ENCODE measurements around the gene ZNF236.
"Not testable (repeated sequence)": the region's sequence is repeated elsewhere in the genome, so short reads cannot be mapped to it uniquely, and the experiment has no call there.

Gene ZNF236

GRCh38 chr18:77005651-77006195 is 183.4 kb downstream of the ZNF236 start:
- no peak for DNase-seq (ENCODE audit: low spot score)

GRCh38 chr18:77006305-77007175 is 184.2 kb downstream of the ZNF236 start:
- DNase-seq (ENCODE audit: low spot score) = no peak

- DNase-seq (ENCODE audit: low spot score) = no peak
Observed at GRCh38 chr18:77007251-77007650, 184.9 kb downstream of the ZNF236 start.

- no peak for DNase-seq (ENCODE audit: low spot score)
Observed at GRCh38 chr18:77008006-77008405, 185.6 kb downstream of the ZNF236 start.

- DNase-seq (ENCODE audit: low spot score) = no peak
Observed at GRCh38 chr18:77008576-77009315, 186.4 kb downstream of the ZNF236 start.

GRCh38 chr18:77009675-77010074 is 187.3 kb downstream of the ZNF236 start:
- DNase-seq (ENCODE audit: low spot score) = no peak

- no peak for DNase-seq (ENCODE audit: low spot score)
Observed at GRCh38 chr18:77012120-77012519, 189.8 kb downstream of the ZNF236 start.

GRCh38 chr18:77012806-77013541 is 190.6 kb downstream of the ZNF236 start:
- no peak for DNase-seq (ENCODE audit: low spot score)

GRCh38 chr18:77013811-77014521 is 191.6 kb downstream of the ZNF236 start:
- no peak for DNase-seq (ENCODE audit: low spot score)

GRCh38 chr18:77014538-77014937 is 192.2 kb downstream of the ZNF236 start:
- no peak for DNase-seq (ENCODE audit: low spot score)

GRCh38 chr18:77015169-77015568 is 192.8 kb downstream of the ZNF236 start:
- DNase-seq (ENCODE audit: low spot score) = no peak

- DNase-seq (ENCODE audit: low spot score) = no peak
Observed at GRCh38 chr18:77015771-77016710, 193.7 kb downstream of the ZNF236 start.

- DNase-seq (ENCODE audit: low spot score) = no peak
Observed at GRCh38 chr18:77016936-77017335, 194.6 kb downstream of the ZNF236 start.

- no peak for DNase-seq (ENCODE audit: low spot score)
Observed at GRCh38 chr18:77017355-77017754, 195.0 kb downstream of the ZNF236 start.

- DNase-seq (ENCODE audit: low spot score) = not testable (repeated sequence)
Observed at GRCh38 chr18:77018650-77019049, 196.3 kb downstream of the ZNF236 start.

- no peak for DNase-seq (ENCODE audit: low spot score)
Observed at GRCh38 chr18:77019641-77020040, 197.3 kb downstream of the ZNF236 start.

All from cerebellar cortex (tissue), 1 donor.